ENCODE measurements around the gene DNAJA1. TPM values are rescaled to one million over a fixed set of nuclear protein-coding genes. Genes with fewer than 3 reads are reported as not detected.

DNAJA1 gene
- total RNA-seq, 1 donor from 2014 or later = 88.0 TPM

GRCh38 chr9:33048054-33048465 lies 23.0 kb downstream of the DNAJA1 start:
- Histone ChIP-seq H3K4me3 (no peak overlapping the region), H3K27me3 (ENCODE audit: low read depth) (no peaks in the 10 kb centered on the region), H3K9me3 (replicated peaks) (no peaks in the 10 kb centered on the region), H3K36me3 (peaks cover 72% of the 10 kb centered on the region), H3K4me1 (peaks cover 18% of the 10 kb centered on the region), H3K27ac (replicated peaks) (no peak overlapping the region)
- DNase-seq = no peak
- no peak for TF ChIP-seq CTCF (IDR thresholded peaks at IDR 0.05; ENCODE audit: borderline replicate concordance)
- intact Hi-C loops (cut with micrococcal nuclease) = no loop called here

- no peaks in the 10 kb centered on the region for H3K9me3 ChIP-seq (replicated peaks)
- TF ChIP-seq CTCF (IDR thresholded peaks at IDR 0.05; ENCODE audit: borderline replicate concordance) = no peak
- DNase-seq = no peak
- peaks cover under 1% of the 10 kb centered on the region for H3K4me1 ChIP-seq
- intact Hi-C loops (cut with micrococcal nuclease) = no loop called here
- no peaks in the 10 kb centered on the region for H3K27me3 ChIP-seq (ENCODE audit: low read depth)
- H3K4me3 ChIP-seq = no peak overlapping the region
- H3K27ac ChIP-seq (replicated peaks) = no peak overlapping the region
- H3K36me3 ChIP-seq = peaks cover 90% of the 10 kb centered on the region
These were observed 24.7 kb downstream of the DNAJA1 start for GRCh38 chr9:33049680-33050361.

GRCh38 chr9:33051144-33051543 lies 26.1 kb downstream of the DNAJA1 start:
- intact Hi-C loops (cut with micrococcal nuclease) = no loop called here
- Histone ChIP-seq H3K27ac (replicated peaks) (no peak overlapping the region), H3K4me1 (no peaks in the 10 kb centered on the region), H3K27me3 (ENCODE audit: low read depth) (no peaks in the 10 kb centered on the region), H3K36me3 (peaks cover 97% of the 10 kb centered on the region), H3K9me3 (replicated peaks) (no peaks in the 10 kb centered on the region), H3K4me3 (no peak overlapping the region)
- TF ChIP-seq CTCF (IDR thresholded peaks at IDR 0.05; ENCODE audit: borderline replicate concordance) = no peak
- no peak for DNase-seq

- TF ChIP-seq CTCF (IDR thresholded peaks at IDR 0.05; ENCODE audit: borderline replicate concordance) = no peak
- intact Hi-C loops (cut with micrococcal nuclease) = no loop called here
- Histone ChIP-seq H3K4me3 (no peak overlapping the region), H3K9me3 (replicated peaks) (no peaks in the 10 kb centered on the region), H3K27ac (replicated peaks) (no peak overlapping the region), H3K36me3 (peaks cover 98% of the 10 kb centered on the region), H3K27me3 (ENCODE audit: low read depth) (no peaks in the 10 kb centered on the region), H3K4me1 (peaks cover 10% of the 10 kb centered on the region)
- DNase-seq = no peak
These were observed 40.3 kb downstream of the DNAJA1 start for GRCh38 chr9:33065157-33066076.

GRCh38 chr9:33068991-33069390 lies 43.9 kb downstream of the DNAJA1 start:
- no peaks in the 10 kb centered on the region for H3K27me3 ChIP-seq (ENCODE audit: low read depth)
- intact Hi-C loops (cut with micrococcal nuclease) = no loop called here

More at GRCh38 chr9:33068991-33069390, 43.9 kb downstream of the DNAJA1 start:
- Histone ChIP-seq H3K36me3 (peaks cover 96% of the 10 kb centered on the region), H3K4me3 (no peak overlapping the region), H3K27ac (replicated peaks) (no peak overlapping the region), H3K9me3 (replicated peaks) (no peaks in the 10 kb centered on the region), H3K4me1 (peaks cover 19% of the 10 kb centered on the region)
- no peak for DNase-seq
- no peak for TF ChIP-seq CTCF (IDR thresholded peaks at IDR 0.05; ENCODE audit: borderline replicate concordance)

All from left ventricle myocardium inferior (tissue), 1 donor.